Measurements from ENCODE around the gene ANKFN1.
A peak's percentile ranks its signal among the peaks of the same experiment; 100 is the strongest.

The ANKFN1 gene

GRCh38 chr17:56436142-56436541 lies 282.9 kb downstream of the ANKFN1 start:
- peak; percentile 7 for DNase-seq (ENCODE audit: low read depth)

GRCh38 chr17:56440419-56440818 lies 287.1 kb downstream of the ANKFN1 start:
- peak; percentile 43 for DNase-seq (ENCODE audit: low read depth)

GRCh38 chr17:56441308-56441707 lies 288.0 kb downstream of the ANKFN1 start:
- DNase-seq (ENCODE audit: low read depth) = peak; percentile 77

DNA sequence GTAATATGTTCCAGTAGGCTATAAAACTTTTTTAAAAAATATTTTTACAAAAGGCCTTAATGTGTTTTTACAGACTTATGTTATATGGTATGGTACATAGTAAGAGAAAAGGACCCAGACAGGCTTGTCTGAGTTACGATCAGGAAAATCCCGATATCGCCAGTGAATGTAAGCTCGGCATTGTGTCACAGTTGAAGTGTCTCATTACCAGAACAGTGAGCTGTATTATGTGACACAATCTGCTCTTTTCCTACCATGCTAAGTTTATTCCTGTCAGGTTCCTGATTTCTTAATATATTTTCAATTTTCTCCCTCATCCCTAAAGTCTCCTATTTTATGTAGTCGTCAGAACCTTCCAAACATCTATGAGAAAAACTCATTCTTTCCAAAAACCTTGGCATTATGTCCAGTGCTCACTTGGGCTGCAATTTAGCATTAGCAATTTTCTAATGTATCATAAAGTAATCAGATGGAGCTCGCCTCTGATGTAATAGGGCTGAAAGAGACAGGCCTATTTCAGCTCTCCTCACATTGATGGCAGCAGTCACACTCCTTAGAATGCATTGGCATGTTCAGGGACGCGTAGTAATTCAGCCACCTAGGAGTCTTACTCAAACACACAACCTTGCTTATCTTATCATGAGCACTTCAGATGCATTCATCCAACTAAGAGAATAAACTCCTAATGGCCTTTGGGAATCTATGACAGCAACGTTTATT lies 292.6 kb downstream of the ANKFN1 start:
- no peak for DNase-seq (ENCODE audit: low read depth)

DNA sequence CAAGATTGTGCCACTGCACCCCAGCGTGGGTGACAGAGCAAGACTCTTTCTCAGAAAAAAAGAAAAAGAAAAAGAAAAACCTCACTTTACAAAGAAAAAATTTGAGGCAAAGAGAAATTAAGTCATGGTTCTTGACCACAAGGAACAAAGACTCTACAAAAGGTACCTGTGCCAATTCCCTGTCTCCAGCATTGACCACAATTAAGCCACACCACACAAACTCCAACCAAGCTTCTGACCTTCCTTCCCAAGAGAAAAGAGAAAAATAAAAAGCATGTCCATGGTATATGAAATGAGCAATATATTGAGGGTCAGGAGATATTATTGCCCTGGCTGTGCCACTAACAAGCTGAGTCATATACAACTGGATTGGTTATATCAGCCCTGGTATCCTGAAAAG lies 293.9 kb downstream of the ANKFN1 start:
- no peak for DNase-seq (ENCODE audit: low read depth)

- DNase-seq (ENCODE audit: low read depth) = no peak
Observed at GRCh38 chr17:56448371-56448770, 295.1 kb downstream of the ANKFN1 start.

DNA sequence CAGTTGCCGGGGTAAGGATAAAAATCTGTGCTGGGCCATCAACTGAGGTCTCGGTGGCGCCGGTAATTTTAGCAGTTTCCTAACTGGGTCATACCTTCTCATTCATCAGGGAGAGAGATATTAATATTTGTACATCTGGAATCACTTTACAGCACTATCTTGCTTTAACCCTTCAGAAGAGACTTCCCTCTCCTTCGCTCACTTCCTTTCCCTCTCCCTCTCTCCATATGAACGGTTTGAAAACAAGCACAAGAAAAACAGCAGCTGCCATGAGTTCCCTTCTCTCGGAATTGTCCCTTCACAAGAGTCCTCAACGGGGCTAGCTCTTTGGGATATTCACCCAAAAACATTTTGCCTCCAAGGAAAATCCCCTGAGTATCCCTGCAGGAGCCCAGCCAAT lies 295.9 kb downstream of the ANKFN1 start:
- DNase-seq (ENCODE audit: low read depth) = no peak

DNA sequence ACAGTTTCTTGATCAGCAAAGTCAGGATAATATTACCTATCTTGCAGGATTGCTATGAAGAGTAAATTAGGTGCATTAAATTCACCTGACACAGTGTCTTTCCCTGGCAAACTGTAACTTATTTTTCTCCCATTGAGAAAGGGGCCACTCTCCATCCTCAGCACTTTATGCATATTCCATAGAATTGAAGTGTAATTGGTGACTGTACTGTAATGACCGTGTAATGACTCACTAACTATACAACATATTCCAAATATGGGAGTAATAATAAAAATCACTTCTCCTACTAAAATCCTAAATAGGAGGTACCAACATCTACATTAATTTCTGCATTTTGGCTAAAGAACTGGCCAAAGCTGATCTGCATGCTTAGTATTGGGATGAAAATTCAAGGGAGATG lies 298.4 kb downstream of the ANKFN1 start:
- no peak for DNase-seq (ENCODE audit: low read depth)

DNA sequence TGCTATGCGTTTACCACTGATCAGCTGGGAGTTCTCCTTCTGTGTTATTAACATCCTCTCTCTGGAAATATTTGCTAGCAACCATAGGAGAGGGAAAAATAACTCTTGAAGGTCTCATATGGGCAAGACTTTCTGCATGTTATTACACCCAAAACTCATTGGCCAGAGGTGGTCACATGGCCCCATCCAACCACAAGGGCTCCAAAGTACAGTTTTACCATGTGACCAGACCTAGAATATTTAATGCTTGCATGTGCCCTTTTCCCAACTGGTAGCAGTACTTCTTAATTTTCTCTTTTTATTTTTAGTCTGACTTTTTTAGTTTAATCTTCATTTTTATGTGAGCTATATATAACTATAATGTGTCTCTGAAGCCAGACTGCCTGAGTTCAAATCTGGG lies 299.2 kb downstream of the ANKFN1 start:
- no peak for DNase-seq (ENCODE audit: low read depth)

GRCh38 chr17:56457501-56457900 lies 304.2 kb downstream of the ANKFN1 start:
- DNase-seq (ENCODE audit: low read depth) = no peak

GRCh38 chr17:56465886-56466285 lies 312.6 kb downstream of the ANKFN1 start:
- no peak for DNase-seq (ENCODE audit: low read depth)

GRCh38 chr17:56468840-56469239 lies 315.6 kb downstream of the ANKFN1 start:
- DNase-seq (ENCODE audit: low read depth) = no peak

DNA sequence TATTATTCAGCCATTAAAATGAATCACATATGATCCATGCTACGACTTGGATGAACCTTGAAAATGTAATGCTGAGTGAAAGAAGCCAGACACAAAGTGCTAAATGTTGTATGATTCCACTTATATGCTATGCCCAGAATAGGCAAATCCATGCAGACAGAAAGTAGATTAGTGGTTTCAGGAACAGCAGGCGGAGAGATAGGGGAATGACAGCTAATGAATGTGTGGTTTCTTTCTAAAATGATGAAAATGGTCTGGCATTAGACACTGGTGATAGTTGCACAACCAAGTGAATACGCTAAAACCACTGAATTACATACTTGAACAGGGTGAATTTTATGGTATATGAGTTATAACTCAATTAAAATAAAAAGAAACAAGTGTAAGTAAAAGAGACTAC lies 318.4 kb downstream of the ANKFN1 start:
- peak; percentile 94 for DNase-seq (ENCODE audit: low read depth)

- no peak for DNase-seq (ENCODE audit: low read depth)
Observed at GRCh38 chr17:56475116-56475515, 321.8 kb downstream of the ANKFN1 start.

DNA sequence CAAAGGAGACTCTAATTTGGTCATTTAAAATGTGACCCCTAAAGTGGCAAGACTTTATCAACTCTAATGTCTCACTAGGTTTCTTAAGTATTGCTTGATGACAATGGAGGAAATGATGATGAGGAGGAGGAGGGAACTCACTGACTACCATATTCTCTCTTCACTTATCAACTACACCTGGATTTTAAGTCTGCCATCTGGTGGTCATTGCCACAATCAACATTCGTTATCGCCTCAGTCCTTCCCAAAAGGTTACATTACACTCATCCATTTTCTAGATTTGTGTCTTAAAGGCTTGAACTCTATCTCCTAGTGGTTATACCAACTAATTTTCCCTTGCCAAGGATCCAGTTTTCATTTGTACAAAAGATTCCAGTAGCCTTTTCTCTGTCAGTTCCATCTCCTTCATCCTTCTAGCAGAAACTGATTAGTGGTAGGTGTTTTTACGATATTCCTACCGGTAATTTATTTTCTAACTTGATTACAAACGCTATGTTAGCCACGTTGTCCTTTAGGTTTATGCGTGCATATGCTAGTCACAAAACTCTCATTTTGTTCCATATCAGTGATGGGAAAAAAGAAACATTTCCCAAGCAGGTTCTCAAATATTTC lies 325.7 kb downstream of the ANKFN1 start:
- DNase-seq (ENCODE audit: low read depth) = peak; percentile 14

GRCh38 chr17:56480501-56480900 lies 327.2 kb downstream of the ANKFN1 start:
- no peak for DNase-seq (ENCODE audit: low read depth)

GRCh38 chr17:56481659-56482058 lies 328.4 kb downstream of the ANKFN1 start:
- DNase-seq (ENCODE audit: low read depth) = no peak

DNA sequence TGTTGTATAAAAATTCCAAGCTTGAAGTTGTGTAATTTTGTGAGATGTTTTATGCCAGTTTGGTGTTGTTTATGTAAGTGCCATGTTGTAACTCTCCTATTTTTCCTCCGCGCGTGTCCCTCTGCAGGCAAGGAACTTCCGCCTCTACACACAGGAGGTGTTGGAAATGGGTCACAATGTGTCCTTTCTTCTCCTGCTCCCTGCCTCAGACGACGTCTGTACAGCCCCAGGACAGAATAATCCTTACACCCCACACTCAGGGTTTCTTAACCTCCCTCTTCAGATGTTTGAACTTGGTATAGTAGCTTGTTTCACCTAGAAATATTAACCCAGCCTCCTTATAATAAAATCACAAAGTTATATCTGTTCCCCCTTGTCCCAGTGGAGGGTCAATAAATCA lies 329.0 kb downstream of the ANKFN1 start:
- DNase-seq (ENCODE audit: low read depth) = no peak

DNA sequence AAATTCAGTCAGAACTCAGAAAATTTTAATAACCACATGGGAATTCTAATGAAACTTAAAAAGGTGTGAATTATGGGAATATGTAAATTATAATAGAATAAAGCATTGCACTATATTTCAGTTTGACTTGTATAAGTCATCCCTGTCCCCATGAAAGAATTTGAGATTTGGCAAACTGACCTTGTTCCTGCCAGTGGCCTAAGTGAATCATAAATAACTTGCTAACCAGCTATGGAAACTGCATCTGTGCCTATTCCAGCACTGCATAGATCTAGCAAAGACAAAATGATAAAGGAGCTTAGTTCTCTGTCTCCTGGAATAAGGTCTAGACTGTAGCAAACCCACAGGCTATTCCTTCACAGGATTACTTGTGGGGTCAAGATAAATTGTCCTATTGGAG lies 333.5 kb downstream of the ANKFN1 start:
- DNase-seq (ENCODE audit: low read depth) = no peak

- no peak for DNase-seq (ENCODE audit: low read depth)
Observed at GRCh38 chr17:56488800-56489199, 335.5 kb downstream of the ANKFN1 start.

- DNase-seq (ENCODE audit: low read depth) = no peak
Observed at GRCh38 chr17:56489980-56490379, 336.7 kb downstream of the ANKFN1 start.

- DNase-seq (ENCODE audit: low read depth) = no peak
Observed at GRCh38 chr17:56495556-56495955, 342.3 kb downstream of the ANKFN1 start.

DNA sequence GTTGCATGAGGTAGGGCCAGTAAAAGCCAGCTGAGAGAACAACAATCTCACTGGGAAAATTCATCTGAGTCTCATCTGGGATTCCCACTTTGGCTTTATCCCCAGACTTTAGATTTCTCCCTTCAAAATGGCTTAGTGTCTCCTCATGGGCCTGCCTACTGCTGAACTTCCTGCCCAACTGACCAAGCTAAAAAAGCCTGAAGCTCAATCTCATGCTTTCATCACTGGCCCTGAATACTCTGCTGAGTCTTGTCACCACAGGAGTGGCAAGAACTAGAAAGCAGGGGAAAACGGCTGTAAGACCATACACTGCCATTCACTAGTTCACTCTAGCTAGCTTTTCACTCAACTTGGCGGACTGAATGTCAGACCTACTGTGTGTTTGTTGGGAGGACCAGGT lies 343.9 kb downstream of the ANKFN1 start:
- DNase-seq (ENCODE audit: low read depth) = no peak

- peak; percentile 5 for DNase-seq (ENCODE audit: low read depth)
Observed at GRCh38 chr17:56499799-56500388, 346.6 kb downstream of the ANKFN1 start.

Data from amniotic epithelial cell (primary cell).